ENCODE results near the gene AZU1.

AZU1 gene

DNA sequence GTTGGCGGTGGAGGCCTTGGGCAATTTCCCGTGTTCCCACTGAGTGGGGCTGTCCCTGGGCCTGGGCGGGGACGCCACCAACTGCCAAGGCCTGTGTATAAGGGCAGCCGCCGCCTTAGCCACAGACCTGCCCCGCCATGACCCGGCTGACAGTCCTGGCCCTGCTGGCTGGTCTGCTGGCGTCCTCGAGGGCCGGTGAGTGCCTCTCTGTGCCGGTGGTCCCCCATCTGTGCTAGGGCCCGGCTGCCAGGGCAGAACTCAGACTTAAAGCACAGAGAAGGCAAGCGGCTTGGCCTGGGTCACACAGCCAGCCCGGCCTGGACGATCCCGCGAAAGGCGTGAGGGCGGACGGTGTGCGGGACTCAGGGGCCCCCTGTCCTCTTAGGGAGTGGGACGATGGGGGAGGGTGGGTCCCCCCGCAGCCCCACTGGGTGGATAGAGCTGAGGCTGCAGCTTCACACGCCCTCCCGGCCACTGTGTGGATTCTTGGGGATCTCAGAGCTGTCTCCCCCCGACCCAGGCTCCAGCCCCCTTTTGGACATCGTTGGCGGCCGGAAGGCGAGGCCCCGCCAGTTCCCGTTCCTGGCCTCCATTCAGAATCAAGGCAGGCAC, at the start of gene AZU1:
AZU1 (plus strand) TSS at position 128 of the 612 bp plus-strand sequence; CDS start at position 138, 10 bp downstream.
- FAIRE-seq, result no peak

DNA sequence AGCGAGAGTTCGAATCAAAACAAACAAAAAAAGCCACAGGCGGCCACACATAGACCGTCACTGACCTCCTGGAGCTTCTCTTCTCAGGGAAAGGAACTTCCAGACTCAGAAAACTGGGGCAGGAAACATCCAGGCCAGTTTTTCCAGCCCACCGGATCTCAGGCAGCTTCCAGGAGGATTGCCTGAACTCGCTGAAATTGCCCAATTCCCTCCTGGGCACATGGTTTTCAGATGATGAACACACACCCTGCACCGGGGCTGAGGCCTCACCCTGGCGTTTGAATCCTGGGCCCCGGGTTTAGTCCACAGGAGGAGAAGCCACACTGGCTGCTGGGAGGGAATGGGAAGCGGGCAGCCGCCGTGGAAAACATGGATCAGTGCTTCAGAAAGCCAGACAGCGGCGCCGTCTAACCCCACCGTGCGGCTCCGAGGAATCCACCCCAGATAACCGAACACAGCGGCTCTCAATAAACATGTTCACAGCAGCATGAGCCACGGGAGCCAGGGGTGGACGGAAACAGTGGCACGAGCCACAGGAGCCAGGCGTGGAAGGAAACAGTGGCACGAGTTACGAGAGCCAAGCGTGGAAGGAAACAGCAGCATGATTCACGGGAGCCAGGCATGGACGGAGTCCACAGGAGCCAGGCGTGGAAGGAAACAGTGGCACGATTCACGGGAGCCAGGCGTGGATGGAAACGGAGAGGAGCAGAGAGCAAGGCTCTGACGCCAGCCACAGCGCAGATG, 48.6 kb upstream of the AZU1 start:
- FAIRE-seq, result no peak

DNA sequence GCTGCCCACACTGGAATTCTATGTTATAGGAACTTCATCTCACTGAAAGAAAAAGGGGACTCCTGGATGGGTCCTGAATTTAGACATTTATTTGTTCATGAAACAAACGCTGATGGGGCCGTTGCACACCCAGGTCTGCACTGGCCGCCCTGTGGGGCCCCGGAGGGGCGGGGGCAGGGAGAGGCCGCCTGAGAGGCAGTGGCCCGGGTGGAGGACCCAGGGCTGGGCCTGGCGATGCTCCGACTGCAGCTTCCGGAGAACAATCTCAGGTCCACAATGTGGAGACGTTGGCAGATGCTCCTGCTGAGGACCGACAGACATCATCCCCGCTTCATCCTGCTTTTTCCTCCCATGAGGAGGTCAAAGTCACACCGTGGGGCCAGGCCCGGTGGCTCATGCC, 46.7 kb upstream of the AZU1 start:
- no peak for FAIRE-seq

- FAIRE-seq, result no peak
Measured at GRCh38 chr19:781800-782184, 45.8 kb upstream of the AZU1 start.

GRCh38 chr19:782185-782877, 45.3 kb upstream of the AZU1 start:
- FAIRE-seq, result no peak

GRCh38 chr19:782878-783668, 44.6 kb upstream of the AZU1 start:
- no peak for FAIRE-seq

DNA sequence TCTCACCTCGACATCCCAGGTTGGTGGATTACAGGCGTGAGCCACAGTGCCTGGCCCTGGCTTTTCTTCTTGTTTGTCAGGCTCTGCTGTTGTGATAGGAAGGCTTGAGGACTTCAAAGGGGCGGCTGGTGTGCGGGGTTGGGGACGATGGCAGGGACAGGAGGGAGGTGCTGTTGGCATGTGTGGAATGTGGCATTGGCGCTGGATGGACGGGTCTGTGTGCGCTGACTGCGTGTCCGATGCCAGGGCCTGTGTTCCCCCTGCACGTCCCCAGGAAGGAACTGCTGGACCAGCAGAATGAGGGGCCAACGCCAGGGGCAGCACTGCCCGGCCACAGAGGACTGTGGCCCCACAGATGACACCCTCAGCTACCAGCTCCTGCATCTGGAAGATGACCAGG, 43.1 kb upstream of the AZU1 start:
- no peak for FAIRE-seq

DNA sequence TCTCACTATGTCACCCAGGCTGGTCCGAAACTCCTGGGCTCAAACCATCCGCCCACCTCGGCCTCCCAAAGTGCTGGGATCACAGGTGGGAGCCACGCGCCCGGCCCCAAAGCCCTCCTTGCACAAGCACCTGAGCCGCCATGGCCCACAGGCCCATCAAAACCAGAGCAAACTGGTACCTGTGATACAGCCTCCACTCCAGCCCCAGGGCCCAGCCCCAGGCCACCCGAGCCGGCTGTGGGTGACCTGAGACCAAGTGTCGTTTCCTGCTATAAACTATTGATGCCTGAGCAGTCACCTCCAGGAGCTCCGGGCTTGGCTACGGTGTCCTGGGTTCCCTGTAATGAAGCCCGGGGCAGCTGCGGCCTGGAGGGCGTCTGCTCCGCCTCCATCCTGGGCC, 40.1 kb upstream of the AZU1 start:
- FAIRE-seq, result no peak

DNA sequence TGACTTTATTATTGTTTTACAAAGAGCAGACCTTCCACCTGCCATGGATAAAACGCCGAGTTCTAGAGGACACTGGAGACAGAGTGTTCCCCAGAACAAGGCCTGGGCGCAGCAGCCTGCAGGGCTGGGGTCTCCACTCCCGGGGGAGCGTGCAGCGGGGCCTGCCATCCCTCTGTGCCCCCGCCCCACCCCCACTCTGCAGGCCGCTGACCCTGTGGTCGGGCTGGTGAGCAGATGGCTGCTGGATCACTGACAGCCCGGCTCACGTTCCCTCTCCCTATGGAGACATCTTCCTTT, 39.0 kb upstream of the AZU1 start:
- FAIRE-seq, result no peak

- FAIRE-seq, result no peak
Measured at GRCh38 chr19:788983-789700, 38.5 kb upstream of the AZU1 start.

GRCh38 chr19:789701-790060, 38.0 kb upstream of the AZU1 start:
- FAIRE-seq, result peak; percentile 60

- FAIRE-seq, result no peak
Measured at GRCh38 chr19:791007-791566, 36.5 kb upstream of the AZU1 start.

GRCh38 chr19:791567-792305, 35.9 kb upstream of the AZU1 start:
- FAIRE-seq, result no peak

DNA sequence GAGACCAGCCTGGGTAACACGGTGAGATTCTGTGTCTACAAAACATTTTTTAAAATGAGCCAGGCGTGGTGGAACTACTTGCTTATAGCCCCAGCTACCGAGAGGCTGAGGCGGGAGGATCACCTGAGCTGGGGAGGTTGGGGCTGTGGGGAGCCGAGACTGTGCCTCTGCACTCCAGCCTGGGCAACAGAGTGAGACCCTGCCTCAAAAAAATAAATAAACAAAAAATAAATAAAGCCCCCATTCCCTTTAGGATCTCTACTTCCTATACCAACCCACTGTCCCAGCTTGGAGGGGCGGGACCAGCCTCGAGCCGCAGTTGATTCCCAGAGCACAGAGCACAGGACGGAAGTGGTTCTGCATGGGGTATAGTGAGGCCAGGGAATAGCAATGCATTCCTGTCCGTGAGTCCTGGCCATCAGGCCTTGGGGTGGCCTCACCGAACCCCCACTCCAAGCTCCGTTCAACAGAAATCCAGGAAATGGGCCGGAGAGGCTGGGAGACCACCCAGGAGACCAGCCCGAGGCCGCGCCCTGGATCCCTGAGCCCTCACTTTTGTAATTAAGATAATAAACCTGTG, 35.2 kb upstream of the AZU1 start:
- FAIRE-seq, result no peak

GRCh38 chr19:793806-794205, 33.8 kb upstream of the AZU1 start:
- no peak for FAIRE-seq

- FAIRE-seq, result no peak
Measured at GRCh38 chr19:795073-795611, 32.5 kb upstream of the AZU1 start.

DNA sequence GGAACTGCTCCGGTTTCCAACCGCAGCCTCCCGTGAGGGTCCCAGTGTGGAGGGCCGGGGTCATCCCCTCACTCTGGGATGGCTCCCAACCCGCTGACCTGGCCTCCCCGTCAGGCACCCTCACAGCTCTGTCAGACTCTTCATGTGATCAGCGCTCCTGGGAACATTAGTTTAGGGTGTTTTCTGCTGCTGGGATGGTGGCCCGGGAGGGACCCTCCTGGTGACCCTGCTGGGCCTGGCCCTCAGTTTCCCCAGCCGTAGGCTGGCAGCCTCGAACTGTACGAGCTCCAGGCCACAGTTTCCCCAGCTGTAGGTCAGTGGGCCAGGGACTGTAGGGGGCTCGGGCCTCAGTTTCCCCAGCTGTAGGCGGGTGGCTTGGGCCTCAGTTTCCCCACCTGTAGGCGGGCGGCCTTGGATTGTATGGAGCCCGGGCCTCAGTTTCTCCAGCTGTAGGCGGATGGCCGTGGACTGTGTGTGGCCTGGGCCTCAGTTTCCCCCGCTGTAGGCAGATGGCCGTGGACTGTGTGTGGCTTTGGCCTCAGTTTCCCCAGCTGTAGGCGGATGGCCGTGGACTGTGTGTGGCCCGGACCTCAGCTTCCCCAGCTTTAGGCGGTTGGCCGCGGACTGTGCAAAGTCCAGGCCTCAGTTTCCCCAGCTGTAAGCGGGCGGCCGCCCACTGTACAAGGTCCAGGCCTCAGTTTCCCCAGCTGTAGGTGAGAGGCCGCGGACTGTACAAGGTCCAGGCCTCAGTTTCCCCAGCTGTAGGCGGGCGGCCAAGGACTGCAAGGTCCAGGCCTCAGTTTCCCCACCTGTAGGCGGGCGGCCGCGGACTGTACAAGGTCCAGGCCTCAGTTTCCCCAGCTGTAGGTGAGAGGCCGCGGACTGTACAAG, 31.7 kb upstream of the AZU1 start:
- no peak for FAIRE-seq

- FAIRE-seq, result peak; percentile 98
Measured at GRCh38 chr19:796692-797527, 30.7 kb upstream of the AZU1 start, which contains the start of gene PTBP1. Gene PTBP1, plus strand, starts transcription at chr19:797452. Its CDS starts 46 bp downstream, at chr19:797498.
